Upper lobe of right lung (tissue), 1 donor: ENCODE data around the gene ABCC12. TPM values are rescaled to one million over a fixed set of nuclear protein-coding genes. Genes with fewer than 3 reads are reported as not detected.

ENCODE experiments used
- ATAC-seq: fragments of 200-7000 bp; cut with Tn5 transposase; one replicate; pipeline ENCODE4 v1.9.1; 2020; ENCODE audit warnings: mild to moderate bottlenecking, moderate library complexity
- DNase-seq: peaks from one replicate; pipeline ENCODE4 v3.0.0-alpha.2; 2020
- H3K27ac ChIP-seq: fragments of 200-600 bp; one replicate; pipeline ENCODE4 v1.8.0; 2022
- H3K27me3 ChIP-seq: fragments of 200-600 bp; one replicate; pipeline ENCODE4 v1.8.0; 2022; ENCODE audit warnings: mild to moderate bottlenecking
- H3K36me3 ChIP-seq: fragments of 200-600 bp; one replicate; pipeline ENCODE4 v1.8.0; 2022
- H3K4me1 ChIP-seq: fragments of 200-600 bp; one replicate; pipeline ENCODE4 v1.8.0; 2022
- H3K4me3 ChIP-seq: fragments of 200-600 bp; one replicate; pipeline ENCODE4 v1.8.0; 2022; ENCODE audit warnings: mild to moderate bottlenecking
- H3K9me3 ChIP-seq: fragments of 200-600 bp; one replicate; pipeline ENCODE4 v1.8.0; 2022
- CTCF ChIP-seq: fragments of 200-600 bp; IDR thresholded peaks from one replicate; pipeline ENCODE4 v1.8.0; 2022; ENCODE audit warnings: antibody characterized with exemption
- intact Hi-C: fragments of 100-400 bp; cut with DNase I; formaldehyde crosslinking; loops from one replicate; pipeline ENCODE4 v1.11.0; 2022
- total RNA-seq: library from RNA; stranded (reverse); fragmentation: NEBNext Ultra II Directional; extraction: Animal tissue kit (Norgen Biotek cat#: 25700); gene quantifications from one replicate; pipeline ENCODE4 v1.2.1, GENCODE V29; 2021
- donor health status: DM: no; HTN: yes; CAD: no; lungs with severe emphysema.

The ABCC12 gene
- total RNA-seq, 1 donor from 2014 or later, result not detected

DNA sequence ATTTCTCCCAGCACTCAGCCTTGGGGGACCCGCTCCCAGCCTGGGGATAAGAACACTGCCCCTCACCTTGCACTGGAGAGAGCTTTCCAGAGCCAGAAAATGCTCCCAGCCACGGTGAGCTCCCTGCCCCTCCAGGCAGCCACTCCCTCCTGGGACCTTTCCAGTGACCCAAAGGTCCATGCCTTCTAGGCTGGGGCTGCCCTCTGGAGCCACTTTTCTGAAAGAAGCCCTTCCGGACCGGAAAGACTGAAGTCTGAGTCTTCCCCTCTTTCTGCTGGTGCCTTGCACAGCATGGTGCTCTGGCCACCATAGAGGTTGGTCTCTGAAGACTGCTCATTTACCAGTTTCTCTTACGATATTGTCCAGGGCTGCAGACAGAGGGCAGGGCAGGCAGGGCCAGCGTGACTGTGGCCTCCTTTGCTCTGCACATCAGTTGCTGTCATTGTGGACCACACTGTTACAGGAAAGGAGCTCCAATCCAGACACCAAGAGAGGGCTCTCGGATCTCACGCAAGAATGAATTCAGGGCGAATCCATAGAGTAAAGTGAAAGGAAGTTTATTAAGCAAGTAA lies 7.1 kb upstream of the ABCC12 start:
- H3K9me3 ChIP-seq, result no peaks in the 10 kb centered on the region
- H3K4me1 ChIP-seq, result peaks cover 12% of the 10 kb centered on the region
- intact Hi-C loops, result loop anchor here (10.0 kb wide), 1 partner anchor 1018 kb away; the partner anchor contains the start of gene NETO2
- H3K27me3 ChIP-seq, result no peaks in the 10 kb centered on the region
- no peak overlapping the region for H3K27ac ChIP-seq
- ATAC-seq, result no peak
- no peak for DNase-seq
- no peak for TF ChIP-seq CTCF
- no peak overlapping the region for H3K4me3 ChIP-seq
- no peaks in the 10 kb centered on the region for H3K36me3 ChIP-seq

DNA sequence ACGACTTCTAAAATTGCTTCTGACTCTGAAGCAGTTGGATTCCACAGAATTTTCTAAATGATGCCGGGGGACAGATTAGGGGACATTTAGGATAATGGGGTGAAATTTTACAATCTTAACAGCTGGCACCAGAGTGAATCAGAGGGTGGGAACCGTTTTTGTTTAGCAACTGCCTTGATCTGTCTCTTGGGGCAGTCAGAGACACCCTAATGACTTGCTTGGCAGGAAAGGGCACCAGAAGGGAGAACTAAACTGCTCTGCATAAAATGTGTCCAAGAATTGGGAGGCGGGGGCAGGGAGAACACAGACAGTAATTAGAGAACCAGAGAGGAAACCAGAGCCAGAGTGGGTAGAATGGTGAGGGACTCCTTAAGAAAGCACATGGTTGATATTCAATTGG lies 6.1 kb upstream of the ABCC12 start:
- Histone ChIP-seq H3K36me3 (no peaks in the 10 kb centered on the region), H3K27me3 (no peaks in the 10 kb centered on the region), H3K4me1 (peaks cover 12% of the 10 kb centered on the region), H3K9me3 (no peaks in the 10 kb centered on the region), H3K27ac (no peak overlapping the region), H3K4me3 (no peak overlapping the region)
- TF ChIP-seq CTCF, result no peak
- intact Hi-C loops, result loop anchor here (10.0 kb wide), 1 partner anchor 1017 kb away; the partner anchor contains the start of gene NETO2
- ATAC-seq, result no peak
- no peak for DNase-seq

- H3K4me3 ChIP-seq, result no peak overlapping the region
- no peaks in the 10 kb centered on the region for H3K27me3 ChIP-seq
- ATAC-seq, result no peak
- intact Hi-C loops, result loop anchor here (10.0 kb wide), 1 partner anchor 1016 kb away; the partner anchor contains the start of gene NETO2
- H3K4me1 ChIP-seq, result peaks cover 9% of the 10 kb centered on the region
- H3K36me3 ChIP-seq, result no peaks in the 10 kb centered on the region
- DNase-seq, result no peak
- no peak for TF ChIP-seq CTCF
- H3K27ac ChIP-seq, result no peak overlapping the region
- no peaks in the 10 kb centered on the region for H3K9me3 ChIP-seq
Observed at GRCh38 chr16:48160575-48160974, 4.8 kb upstream of the ABCC12 start.

DNA sequence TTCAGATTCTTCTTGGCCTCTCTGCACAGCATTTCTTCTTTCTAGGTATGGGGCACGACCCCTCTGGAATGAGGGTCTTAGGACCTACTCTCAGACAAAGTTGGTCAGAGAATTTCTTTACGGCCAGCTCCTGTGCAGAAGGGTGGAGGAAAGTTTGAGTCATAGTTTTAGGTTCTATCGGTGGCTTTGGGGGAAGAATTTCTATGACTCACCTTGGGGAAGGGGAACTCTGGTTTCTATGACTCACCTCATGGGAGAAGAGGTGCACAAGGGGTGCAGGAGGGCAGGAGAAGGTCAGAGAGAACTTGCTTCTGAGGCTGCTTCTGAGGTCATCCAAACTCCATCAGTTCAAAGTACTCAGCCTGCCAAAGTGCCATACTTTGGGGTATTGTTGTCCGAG lies 2.5 kb upstream of the ABCC12 start:
- no peaks in the 10 kb centered on the region for H3K9me3 ChIP-seq
- no peak for TF ChIP-seq CTCF
- intact Hi-C loops, result no loop called here
- no peak for DNase-seq
- no peak overlapping the region for H3K27ac ChIP-seq
- no peak for ATAC-seq
- no peaks in the 10 kb centered on the region for H3K27me3 ChIP-seq
- no peak overlapping the region for H3K4me3 ChIP-seq
- H3K36me3 ChIP-seq, result no peaks in the 10 kb centered on the region
- H3K4me1 ChIP-seq, result peaks cover 8% of the 10 kb centered on the region

- no peaks in the 10 kb centered on the region for H3K36me3 ChIP-seq
- H3K4me3 ChIP-seq, result no peak overlapping the region
- no peaks in the 10 kb centered on the region for H3K27me3 ChIP-seq
- no peaks in the 10 kb centered on the region for H3K9me3 ChIP-seq
- DNase-seq, result no peak
- no peak overlapping the region for H3K27ac ChIP-seq
- no peak for TF ChIP-seq CTCF
- no peak for ATAC-seq
- intact Hi-C loops, result no loop called here
- peaks cover 8% of the 10 kb centered on the region for H3K4me1 ChIP-seq
Observed at GRCh38 chr16:48157794-48158193, 2.0 kb upstream of the ABCC12 start.

GRCh38 chr16:48157302-48157701 lies 1.5 kb upstream of the ABCC12 start:
- Histone ChIP-seq H3K27me3 (no peaks in the 10 kb centered on the region), H3K27ac (no peak overlapping the region), H3K36me3 (no peaks in the 10 kb centered on the region), H3K9me3 (no peaks in the 10 kb centered on the region), H3K4me3 (no peak overlapping the region), H3K4me1 (peaks cover 8% of the 10 kb centered on the region)
- no peak for TF ChIP-seq CTCF
- intact Hi-C loops, result no loop called here
- DNase-seq, result no peak
- no peak for ATAC-seq
